GM10266 (cell line): ENCODE measurements around the gene CFLAR.

Experiments used
- DNase-seq: peaks from one replicate; pipeline ENCODE4 v3.0.0; 2012; ENCODE audit errors: extremely low spot score
- TF ChIP-seq, protein P1 (sequence below): IDR thresholded peaks from 2 replicates; pipeline ENCODE4 v1.5.1; 2012; ENCODE audit warnings: mild to moderate bottlenecking, low read depth; ENCODE audit not compliant: control insufficient read depth, insufficient read depth; ENCODE audit errors: missing control alignments

Gene CFLAR

DNA sequence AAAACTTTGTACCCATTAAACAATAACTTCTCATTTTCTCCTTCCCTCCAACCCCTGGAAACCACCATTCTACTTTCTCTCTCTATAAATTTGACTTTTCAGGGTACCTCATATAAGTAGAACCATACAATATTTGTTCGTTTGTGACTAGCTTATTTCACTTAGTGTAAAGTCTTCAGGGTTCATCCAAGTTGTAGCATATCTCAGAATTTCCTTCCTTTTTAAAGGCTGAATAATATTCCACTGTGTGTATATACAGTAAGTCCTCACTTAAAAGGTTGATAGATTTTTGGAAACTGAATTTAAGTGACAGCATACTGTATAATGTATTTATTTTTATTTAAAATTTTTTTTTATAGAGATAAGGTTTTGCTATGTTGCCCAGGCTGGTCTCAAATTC lies 80.8 kb downstream of the CFLAR start:
- TF ChIP-seq, protein P1, sequence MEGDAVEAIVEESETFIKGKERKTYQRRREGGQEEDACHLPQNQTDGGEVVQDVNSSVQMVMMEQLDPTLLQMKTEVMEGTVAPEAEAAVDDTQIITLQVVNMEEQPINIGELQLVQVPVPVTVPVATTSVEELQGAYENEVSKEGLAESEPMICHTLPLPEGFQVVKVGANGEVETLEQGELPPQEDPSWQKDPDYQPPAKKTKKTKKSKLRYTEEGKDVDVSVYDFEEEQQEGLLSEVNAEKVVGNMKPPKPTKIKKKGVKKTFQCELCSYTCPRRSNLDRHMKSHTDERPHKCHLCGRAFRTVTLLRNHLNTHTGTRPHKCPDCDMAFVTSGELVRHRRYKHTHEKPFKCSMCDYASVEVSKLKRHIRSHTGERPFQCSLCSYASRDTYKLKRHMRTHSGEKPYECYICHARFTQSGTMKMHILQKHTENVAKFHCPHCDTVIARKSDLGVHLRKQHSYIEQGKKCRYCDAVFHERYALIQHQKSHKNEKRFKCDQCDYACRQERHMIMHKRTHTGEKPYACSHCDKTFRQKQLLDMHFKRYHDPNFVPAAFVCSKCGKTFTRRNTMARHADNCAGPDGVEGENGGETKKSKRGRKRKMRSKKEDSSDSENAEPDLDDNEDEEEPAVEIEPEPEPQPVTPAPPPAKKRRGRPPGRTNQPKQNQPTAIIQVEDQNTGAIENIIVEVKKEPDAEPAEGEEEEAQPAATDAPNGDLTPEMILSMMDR: no peak
- DNase-seq: no peak

DNA sequence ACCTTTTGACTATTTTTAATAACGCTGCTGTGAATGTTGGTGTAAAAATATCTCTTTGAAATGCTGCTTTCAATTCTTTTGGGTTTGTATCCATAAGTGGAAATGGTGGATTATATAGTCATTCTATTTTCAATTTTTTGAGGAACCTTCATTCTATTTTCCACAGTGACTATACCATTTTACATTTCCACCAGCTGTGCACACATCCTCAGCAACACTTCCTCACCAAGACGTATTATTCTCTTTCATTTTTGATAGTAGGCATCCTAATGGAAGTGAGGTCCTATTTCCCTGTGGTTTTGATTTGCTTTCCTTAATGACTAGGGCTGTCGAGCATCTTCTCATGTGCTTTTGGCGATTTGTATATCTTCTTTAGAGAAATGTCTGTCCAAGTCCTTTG lies 81.8 kb downstream of the CFLAR start:
- DNase-seq: no peak
- TF ChIP-seq, protein P1: no peak

DNA sequence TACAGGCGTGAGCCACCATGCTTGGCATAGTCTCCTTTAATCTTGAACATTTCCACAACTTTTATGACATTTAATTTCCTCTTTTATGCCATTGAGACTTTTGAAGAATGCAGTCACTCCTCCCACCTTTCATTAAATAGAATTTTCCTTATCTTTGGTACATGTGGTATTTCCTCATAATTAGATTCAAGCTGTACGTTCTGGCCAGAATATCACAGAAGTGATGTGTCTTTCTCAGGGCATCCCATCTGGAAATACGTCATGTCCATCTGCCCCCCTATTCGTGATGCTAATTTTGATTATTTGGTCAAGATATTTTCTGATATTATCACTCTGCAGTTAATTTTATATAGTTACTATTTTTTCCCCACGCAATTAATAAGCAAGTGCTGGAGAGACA lies 83.9 kb downstream of the CFLAR start:
- TF ChIP-seq, protein P1: no peak
- DNase-seq: no peak

DNA sequence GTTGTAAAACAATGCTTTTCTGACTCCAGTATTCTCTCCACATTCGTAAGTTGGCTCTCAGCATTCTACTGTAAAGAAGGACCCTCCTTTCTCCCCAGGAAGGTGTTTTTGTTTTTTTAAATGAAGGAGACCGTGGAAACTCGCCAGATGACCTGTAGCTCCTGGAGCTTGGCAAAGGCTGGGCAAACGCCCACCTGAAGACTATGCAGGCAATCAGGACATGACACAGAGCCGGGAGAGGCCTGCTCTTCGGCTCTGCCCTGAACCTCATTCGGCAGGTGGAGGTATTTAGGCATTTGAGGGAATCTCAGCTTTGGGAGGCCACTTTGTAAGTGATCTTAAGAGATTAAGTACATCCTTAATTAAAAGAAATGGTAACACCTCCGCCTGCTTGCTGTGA lies 84.4 kb downstream of the CFLAR start:
- TF ChIP-seq, protein P1: no peak

DNA sequence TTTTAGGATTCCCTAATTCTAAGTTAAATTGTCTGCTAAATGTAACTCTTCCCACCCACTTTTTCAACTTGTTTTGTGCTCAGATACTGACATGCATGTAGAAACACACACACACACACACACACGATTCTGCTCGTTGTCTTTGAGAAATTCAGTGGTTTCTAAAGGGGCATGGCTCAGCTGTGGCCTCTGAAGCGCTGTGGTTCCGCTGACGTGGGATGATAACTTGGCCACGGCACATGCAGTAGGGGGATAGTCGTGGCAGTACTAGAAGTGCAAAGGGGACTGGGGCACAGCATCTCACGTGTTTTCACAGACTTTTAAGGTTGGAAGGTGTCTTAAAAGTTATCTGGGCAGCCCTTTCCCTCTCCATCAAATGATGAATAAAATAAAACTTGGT lies 85.4 kb downstream of the CFLAR start:
- DNase-seq: no peak
- TF ChIP-seq, protein P1: no peak

More for the DNA sequence above, 84.4 kb downstream of the CFLAR start:
- DNase-seq: no peak

DNA sequence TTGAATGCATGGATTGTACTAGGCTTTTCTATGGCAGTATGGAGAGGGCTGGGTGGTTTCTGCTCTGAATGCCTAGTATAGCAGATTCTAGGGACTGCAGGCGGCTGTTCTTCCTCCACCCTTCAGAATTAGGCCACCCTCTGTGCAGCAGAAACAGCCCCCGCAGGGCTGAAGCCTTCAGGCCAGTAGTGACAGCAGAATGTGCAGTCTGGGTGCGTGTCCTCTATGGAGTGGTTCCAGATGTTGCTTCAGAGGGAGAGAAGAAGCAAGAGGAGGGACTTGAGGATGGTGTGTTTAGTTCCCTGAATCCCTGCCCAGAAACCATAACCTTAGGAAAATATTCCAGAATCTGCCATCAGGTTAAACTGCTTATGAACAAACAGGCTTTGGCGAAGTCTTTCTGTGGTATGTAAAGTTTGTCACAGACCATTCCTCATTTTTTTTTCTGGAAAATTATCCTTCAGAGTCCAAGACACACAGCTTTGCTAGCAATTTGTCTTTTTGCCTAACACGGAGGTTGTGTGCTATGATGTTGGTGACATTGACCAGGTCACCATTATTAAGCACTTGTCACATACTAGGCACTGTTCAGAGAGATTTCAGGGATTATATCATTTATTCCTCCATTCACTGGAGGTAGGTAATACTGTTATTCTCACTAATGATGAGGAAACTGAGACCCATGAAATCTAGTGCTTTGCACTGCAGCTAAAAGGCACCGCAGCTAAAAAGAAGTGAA lies 88.1 kb downstream of the CFLAR start:
- no peak for DNase-seq
- TF ChIP-seq, protein P1: no peak

DNA sequence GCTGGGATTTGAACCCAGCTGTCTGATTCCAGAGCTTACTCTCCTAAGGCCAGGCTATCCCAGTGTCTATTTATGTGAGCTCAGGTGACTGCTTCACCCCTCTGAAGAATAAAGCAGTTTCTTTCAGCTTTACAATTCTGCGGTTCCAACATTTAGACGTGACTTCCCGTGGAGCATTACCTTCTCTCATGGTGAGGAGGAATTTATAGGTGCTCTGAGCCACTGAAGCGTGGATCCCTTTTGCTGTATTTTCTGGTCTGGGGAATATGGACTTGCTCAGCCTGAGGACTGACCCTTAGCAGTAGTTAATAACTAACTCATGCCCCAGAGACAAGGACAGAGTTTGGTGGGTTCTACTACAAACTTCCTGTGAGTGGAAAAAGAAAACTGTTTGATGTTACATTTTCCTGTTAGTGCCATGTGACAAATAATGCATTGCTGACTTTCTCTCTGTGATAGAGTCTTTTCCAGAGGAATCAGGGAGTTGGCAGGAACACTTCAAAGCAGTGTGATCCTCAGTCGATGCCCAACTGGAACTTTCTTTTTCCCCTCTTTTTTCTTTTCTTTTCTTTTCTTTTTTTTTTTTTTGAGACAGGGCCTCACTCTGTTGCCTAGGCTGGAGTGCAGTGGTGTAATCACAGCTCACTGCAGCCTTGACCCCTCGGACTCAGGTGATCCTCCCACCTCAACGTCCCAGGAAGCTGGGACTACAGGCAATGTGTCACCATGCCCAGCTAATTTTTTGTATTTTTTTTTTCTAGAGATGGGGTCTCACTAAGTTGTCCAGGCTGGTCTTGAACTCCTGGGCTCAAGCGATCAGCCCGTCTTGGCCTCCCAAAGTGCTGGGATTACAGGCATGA lies 88.9 kb downstream of the CFLAR start:
- TF ChIP-seq, protein P1: no peak
- DNase-seq: no peak
